ENCODE data around the gene FANCC. TPM values are rescaled to one million over a fixed set of nuclear protein-coding genes. Genes with fewer than 3 reads are reported as not detected.

FANCC gene
- total and polyA plus RNA-seq, 2 experiments from 2014 or later = 5.0 to 5.3 TPM

GRCh38 chr9:95131023-95131943 is 186.2 kb downstream of the FANCC start:
- Histone ChIP-seq H4K20me1 (ENCODE audit: insufficient read depth) (no peaks in the 10 kb centered on the region), H3K79me2 (ENCODE audit: insufficient read depth) (no peaks in the 10 kb centered on the region), H3K4me3 (no peak overlapping the region), H3F3A (ENCODE audit: insufficient read depth) (no peaks in the 10 kb centered on the region), H3K4me1 (ENCODE audit: insufficient read depth) (0 out of 2 replicates have a peak, but pooled peaks cover 3% of the 10 kb centered on the region), H2AFZ (peak overlapping the region; percentile 57), H3K27me3 (replicated peaks; ENCODE audit: insufficient read depth) (no peaks in the 10 kb centered on the region), H3K9ac (no peak overlapping the region), H3K9me2 (ENCODE audit: insufficient read depth) (no peaks in the 10 kb centered on the region), H3K36me3 (ENCODE audit: low read depth) (no peaks in the 10 kb centered on the region), H3K27ac (no peak overlapping the region), H3K4me2 (ENCODE audit: unreplicated experiment) (peak overlapping the region; percentile 43), H3K9me3 (ENCODE audit: low read depth) (no peaks in the 10 kb centered on the region)
- peak; percentile 82 for DNase-seq
- TF ChIP-seq EZH2phosphoT487 (IDR thresholded peaks at IDR 0.05; ENCODE audit: insufficient read depth, low read depth) (no peak), EZH2 (IDR thresholded peaks at IDR 0.05; ENCODE audit: insufficient read depth, poor library complexity, severe bottlenecking) (no peak)
- 5 to 8% methylated on average over 7 of the region's 7 CpGs for WGBS, 2 experiments (ENCODE audit: low coverage in 1 of 2, low lambda C conversion rate in 2 of 2, missing lambda C conversion rate in 2 of 2)
- in situ Hi-C loops (cut with MboI) = no loop called here

- TF ChIP-seq EZH2phosphoT487 (IDR thresholded peaks at IDR 0.05; ENCODE audit: insufficient read depth, low read depth) (no peak), EZH2 (IDR thresholded peaks at IDR 0.05; ENCODE audit: insufficient read depth, poor library complexity, severe bottlenecking) (no peak)
- in situ Hi-C loops (cut with MboI) = no loop called here
Measured at GRCh38 chr9:95130484-95130883, 187.0 kb downstream of the FANCC start.

GRCh38 chr9:95129476-95130291 is 187.8 kb downstream of the FANCC start:
- no peak for DNase-seq
- Histone ChIP-seq H3F3A (ENCODE audit: insufficient read depth) (no peaks in the 10 kb centered on the region), H2AFZ (no peak overlapping the region), H3K4me1 (ENCODE audit: insufficient read depth) (0 out of 2 replicates have a peak, but pooled peaks cover 3% of the 10 kb centered on the region), H3K4me3 (no peak overlapping the region), H3K27ac (no peak overlapping the region), H3K9me2 (ENCODE audit: insufficient read depth) (no peaks in the 10 kb centered on the region), H3K4me2 (ENCODE audit: unreplicated experiment) (no peak overlapping the region), H4K20me1 (ENCODE audit: insufficient read depth) (no peaks in the 10 kb centered on the region), H3K79me2 (ENCODE audit: insufficient read depth) (no peaks in the 10 kb centered on the region), H3K9ac (no peak overlapping the region), H3K9me3 (ENCODE audit: low read depth) (no peaks in the 10 kb centered on the region), H3K36me3 (ENCODE audit: low read depth) (no peaks in the 10 kb centered on the region), H3K27me3 (replicated peaks; ENCODE audit: insufficient read depth) (no peaks in the 10 kb centered on the region)
- TF ChIP-seq EZH2phosphoT487 (IDR thresholded peaks at IDR 0.05; ENCODE audit: insufficient read depth, low read depth) (no peak), EZH2 (IDR thresholded peaks at IDR 0.05; ENCODE audit: insufficient read depth, poor library complexity, severe bottlenecking) (no peak)
- WGBS, 2 experiments (ENCODE audit: low coverage in 1 of 2, low lambda C conversion rate in 2 of 2, missing lambda C conversion rate in 2 of 2) = 87 to 88% methylated on average over 8 of the region's 8 CpGs
- in situ Hi-C loops (cut with MboI) = loop anchor here (10.0 kb wide), 1 partner anchor 445 kb away; no protein-coding TSS in a partner anchor

More at GRCh38 chr9:95130484-95130883, 187.0 kb downstream of the FANCC start:
- Histone ChIP-seq H4K20me1 (ENCODE audit: insufficient read depth) (no peaks in the 10 kb centered on the region), H3F3A (ENCODE audit: insufficient read depth) (no peaks in the 10 kb centered on the region), H3K79me2 (ENCODE audit: insufficient read depth) (no peaks in the 10 kb centered on the region), H3K9ac (no peak overlapping the region), H3K4me1 (ENCODE audit: insufficient read depth) (0 out of 2 replicates have a peak, but pooled peaks cover 3% of the 10 kb centered on the region), H3K9me3 (ENCODE audit: low read depth) (no peaks in the 10 kb centered on the region), H2AFZ (no peak overlapping the region), H3K27ac (no peak overlapping the region), H3K36me3 (ENCODE audit: low read depth) (no peaks in the 10 kb centered on the region), H3K9me2 (ENCODE audit: insufficient read depth) (no peaks in the 10 kb centered on the region), H3K27me3 (replicated peaks; ENCODE audit: insufficient read depth) (no peaks in the 10 kb centered on the region), H3K4me2 (ENCODE audit: unreplicated experiment) (no peak overlapping the region), H3K4me3 (no peak overlapping the region)
- WGBS, 2 experiments (ENCODE audit: low coverage in 1 of 2, low lambda C conversion rate in 2 of 2, missing lambda C conversion rate in 2 of 2) = 84 to 88% methylated on average over 5 of the region's 5 CpGs
- no peak for DNase-seq

GRCh38 chr9:95128177-95128524 is 189.4 kb downstream of the FANCC start:
- Histone ChIP-seq H3K27ac (no peak overlapping the region), H3K9ac (no peak overlapping the region), H3K27me3 (replicated peaks; ENCODE audit: insufficient read depth) (no peaks in the 10 kb centered on the region), H3K4me2 (ENCODE audit: unreplicated experiment) (no peak overlapping the region), H3F3A (ENCODE audit: insufficient read depth) (no peaks in the 10 kb centered on the region), H3K4me1 (ENCODE audit: insufficient read depth) (0 out of 2 replicates have a peak, but pooled peaks cover 3% of the 10 kb centered on the region), H2AFZ (no peak overlapping the region), H3K9me2 (ENCODE audit: insufficient read depth) (no peaks in the 10 kb centered on the region), H3K4me3 (no peak overlapping the region), H3K79me2 (ENCODE audit: insufficient read depth) (no peaks in the 10 kb centered on the region), H4K20me1 (ENCODE audit: insufficient read depth) (no peaks in the 10 kb centered on the region), H3K9me3 (ENCODE audit: low read depth) (no peaks in the 10 kb centered on the region), H3K36me3 (ENCODE audit: low read depth) (no peaks in the 10 kb centered on the region)
- no peak for DNase-seq
- TF ChIP-seq EZH2 (IDR thresholded peaks at IDR 0.05; ENCODE audit: insufficient read depth, poor library complexity, severe bottlenecking) = no peak
- TF ChIP-seq EZH2phosphoT487 (IDR thresholded peaks at IDR 0.05; ENCODE audit: insufficient read depth, low read depth) = no peak
- WGBS, 2 experiments (ENCODE audit: low coverage in 1 of 2, low lambda C conversion rate in 2 of 2, missing lambda C conversion rate in 2 of 2) = 50 to 54% methylated on average over 4 of the region's 4 CpGs
- in situ Hi-C loops (cut with MboI) = loop anchor here (10.0 kb wide), 1 partner anchor 443 kb away; no protein-coding TSS in a partner anchor
